Mucosa of descending colon (tissue), 3 donors: ENCODE measurements around the gene COL4A4. TPM values are rescaled to one million over a fixed set of nuclear protein-coding genes. Genes with fewer than 3 reads are reported as not detected.

Experiments
- ATAC-seq: fragments of 200-7000 bp; cut with Tn5 transposase; one replicate; pipeline ENCODE4 v1.9.1; 2020; ENCODE audit warnings: mild to moderate bottlenecking, moderate library complexity
- DNase-seq, 3 donors: peaks; one replicate each; pipeline ENCODE4 v3.0.0-alpha.2; 2020
- H3K36me3 ChIP-seq: fragments of 200-600 bp; one replicate; pipeline ENCODE4 v1.8.0; 2021; ENCODE audit warnings: low read depth, mild to moderate bottlenecking
- H3K4me1 ChIP-seq: fragments of 200-600 bp; one replicate; pipeline ENCODE4 v1.8.0; 2021; ENCODE audit warnings: low read depth, mild to moderate bottlenecking
- H3K4me3 ChIP-seq: fragments of 200-600 bp; one replicate; pipeline ENCODE4 v1.8.0; 2021; ENCODE audit warnings: mild to moderate bottlenecking
- H3K9me3 ChIP-seq: fragments of 200-600 bp; one replicate; pipeline ENCODE4 v1.8.0; 2021; ENCODE audit warnings: mild to moderate bottlenecking
- CTCF ChIP-seq: fragments of 200-600 bp; IDR thresholded peaks from one replicate; pipeline ENCODE4 v1.8.0; 2022; ENCODE audit warnings: antibody characterized with exemption, mild to moderate bottlenecking
- intact Hi-C, 2 donors: fragments of 100-400 bp; cut with DNase I in 1 of 2; cut with micrococcal nuclease in 1 of 2; formaldehyde crosslinking; loops; one replicate each; pipeline versions ENCODE4 v1.11.0 to v1.11.1; 2022; cut with DNase I, micrococcal nuclease
- total RNA-seq, 3 donors: library from RNA; stranded (reverse); fragmentation: NEBNext Ultra II Directional in 2 of 3; extraction: Animal tissue kit (Norgen Biotek cat#: 25700) in 2 of 3; gene quantifications; one replicate each; pipeline versions ENCODE4 v1.2.1 to v1.2.4, GENCODE V29; 2021 to 2023
- donor health status: DM: no; HTN: no; CAD: no; lungs with moderate emphysema.
- donor health status: DM: no; HTN: no; CAD: no.
- donor health status: DM: no; HTN: yes; CAD: no.

Gene COL4A4
- total RNA-seq, 3 donors from 2014 or later = 0.44 to 1.2 (median 1.1) TPM

- TF ChIP-seq CTCF = no peak
- no peaks in the 10 kb centered on the region for H3K4me1 ChIP-seq
- no peak overlapping the region for H3K4me3 ChIP-seq
- no peaks in the 10 kb centered on the region for H3K9me3 ChIP-seq
- no peak for ATAC-seq
- no peaks in the 10 kb centered on the region for H3K36me3 ChIP-seq
- intact Hi-C loops = no loop called here
- no peak for DNase-seq
Observed at GRCh38 chr2:226973816-226974215, 190.2 kb downstream of the COL4A4 start.

- Histone ChIP-seq H3K4me1 (no peaks in the 10 kb centered on the region), H3K36me3 (no peaks in the 10 kb centered on the region), H3K9me3 (no peaks in the 10 kb centered on the region), H3K4me3 (no peak overlapping the region)
- TF ChIP-seq CTCF = no peak
- DNase-seq (no peak), ATAC-seq (no peak)
- intact Hi-C loops = no loop called here
Observed at GRCh38 chr2:226971770-226972169, 192.2 kb downstream of the COL4A4 start.

- no peak for TF ChIP-seq CTCF
- Histone ChIP-seq H3K36me3 (no peaks in the 10 kb centered on the region), H3K9me3 (no peaks in the 10 kb centered on the region), H3K4me3 (no peak overlapping the region), H3K4me1 (no peaks in the 10 kb centered on the region)
- ATAC-seq (peak; percentile 21), DNase-seq (no peak)
- intact Hi-C loops = no loop called here
Observed at GRCh38 chr2:226971084-226971483, 192.9 kb downstream of the COL4A4 start.

- intact Hi-C loops = no loop called here
- Histone ChIP-seq H3K9me3 (no peaks in the 10 kb centered on the region), H3K4me3 (no peak overlapping the region), H3K36me3 (no peaks in the 10 kb centered on the region), H3K4me1 (no peaks in the 10 kb centered on the region)
- no peak for TF ChIP-seq CTCF
- no peak for DNase-seq
- peak; percentile 29 for ATAC-seq
Observed at GRCh38 chr2:226970362-226970761, 193.6 kb downstream of the COL4A4 start.

GRCh38 chr2:226969417-226970080 is 194.5 kb downstream of the COL4A4 start:
- intact Hi-C loops = no loop called here
- Histone ChIP-seq H3K36me3 (no peaks in the 10 kb centered on the region), H3K4me3 (no peak overlapping the region), H3K9me3 (no peaks in the 10 kb centered on the region), H3K4me1 (no peaks in the 10 kb centered on the region)
- TF ChIP-seq CTCF = no peak
- ATAC-seq (no peak), DNase-seq (no peak)

- Histone ChIP-seq H3K36me3 (no peaks in the 10 kb centered on the region), H3K9me3 (no peaks in the 10 kb centered on the region), H3K4me1 (no peaks in the 10 kb centered on the region), H3K4me3 (no peak overlapping the region)
- intact Hi-C loops = no loop called here
- DNase-seq (no peak), ATAC-seq (no peak)
- TF ChIP-seq CTCF = no peak
Observed at GRCh38 chr2:226965376-226965775, 198.6 kb downstream of the COL4A4 start.
